Measurements from ENCODE around the gene NIPBL. TPM values are rescaled to one million over a fixed set of nuclear protein-coding genes. Genes with fewer than 3 reads are reported as not detected.
A peak's percentile ranks its signal among the peaks of the same experiment; 100 is the strongest.

NIPBL gene
- total and polyA plus RNA-seq, 2 of the 13 experiments (the other 11 are each of a cell fraction or from before 2014, with no cell fraction given) = 12.3 to 32.3 TPM

GRCh38 chr5:36876299-36876964 lies at the start of gene NIPBL (continued):
- TF ChIP-seq POLR2AphosphoS2 (IDR thresholded peaks at IDR 0.05; ENCODE audit: low read depth, low read length) = no peak
- no peak for TF ChIP-seq TAF15 (IDR thresholded peaks at IDR 0.05; ENCODE audit: low read depth, low read length, poor library complexity, severe bottlenecking)
- no peak for TF ChIP-seq SMC3 (IDR thresholded peaks at IDR 0.05; ENCODE audit: low read length)
- no peak for TF ChIP-seq ZBTB20 (CRISPR knock-in tag; IDR thresholded peaks at IDR 0.05; ENCODE audit: borderline replicate concordance, low read depth)
- TF ChIP-seq MXI1 (IDR thresholded peaks at IDR 0.05; ENCODE audit: borderline replicate concordance, low read depth, low read length) = peak; percentile 72; the same call in 1 of the 3 replicates
- TF ChIP-seq ZHX2 (IDR thresholded peaks at IDR 0.05; ENCODE audit: low read depth) = peak; percentile 66; the same call in 1 of the 2 replicates
- 0 out of 2 replicates have a peak, but pooled peaks have one; percentile 30 for TF ChIP-seq ZHX2 (CRISPR knock-in tag; IDR thresholded peaks at IDR 0.05; ENCODE audit: borderline replicate concordance)
- TF ChIP-seq ZBTB43 (CRISPR knock-in tag; conservative IDR thresholded peaks at IDR 0.05) = 0 out of 2 replicates have a peak, but pooled peaks have one; percentile 48
- TF ChIP-seq DNMT1 (CRISPR knock-in tag; IDR thresholded peaks at IDR 0.05) = 0 out of 2 replicates have a peak, but pooled peaks have one; percentile 46
- peak; percentile 82 for TF ChIP-seq GABPA (IDR thresholded peaks at IDR 0.05; ENCODE audit: low read depth, low read length)
- TF ChIP-seq GABPA (CRISPR knock-in tag; IDR thresholded peaks at IDR 0.05; ENCODE audit: low read depth) = peak; percentile 87
- TF ChIP-seq ZNF792 (CRISPR knock-in tag; IDR thresholded peaks at IDR 0.05) = peak; percentile 57; the same call in 1 of the 2 replicates
- TF ChIP-seq ZNF598 (CRISPR knock-in tag; IDR thresholded peaks at IDR 0.05; ENCODE audit: borderline replicate concordance) = no peak
- TF ChIP-seq, protein P1, sequence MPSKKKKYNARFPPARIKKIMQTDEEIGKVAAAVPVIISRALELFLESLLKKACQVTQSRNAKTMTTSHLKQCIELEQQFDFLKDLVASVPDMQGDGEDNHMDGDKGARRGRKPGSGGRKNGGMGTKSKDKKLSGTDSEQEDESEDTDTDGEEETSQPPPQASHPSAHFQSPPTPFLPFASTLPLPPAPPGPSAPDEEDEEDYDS (CRISPR knock-in tag; IDR thresholded peaks at IDR 0.05) = peak; percentile 44; the same call in 1 of the 2 replicates
- peak; percentile 86 for TF ChIP-seq HOXA3 (CRISPR knock-in tag; IDR thresholded peaks at IDR 0.05)
- peak; percentile 8; the same call in 1 of the 2 replicates for TF ChIP-seq AHDC1 (CRISPR knock-in tag; IDR thresholded peaks at IDR 0.05; ENCODE audit: borderline replicate concordance)

Measured in HepG2 (cell line).